AG09309 (cell line): ENCODE data around the gene DIPK1A.

Experiments used
- DNase-seq: peaks from one replicate; pipeline ENCODE4 v3.0.0-alpha.2; 2010; ENCODE audit warnings: low read depth
- H3K4me3 ChIP-seq: 2 replicates; pipeline ENCODE4 v1.5.1; 2011; ENCODE audit warnings: mild to moderate bottlenecking, low read depth, low read length, moderate library complexity; ENCODE audit not compliant: control insufficient read depth
- TF ChIP-seq, protein P1 (sequence below): IDR thresholded peaks from 2 replicates; pipeline ENCODE4 v1.5.1; 2011; ENCODE audit warnings: mild to moderate bottlenecking, low read depth, low read length, inconsistent platforms; ENCODE audit not compliant: insufficient read depth, control insufficient read depth; ENCODE audit errors: missing control alignments

Gene DIPK1A

DNA sequence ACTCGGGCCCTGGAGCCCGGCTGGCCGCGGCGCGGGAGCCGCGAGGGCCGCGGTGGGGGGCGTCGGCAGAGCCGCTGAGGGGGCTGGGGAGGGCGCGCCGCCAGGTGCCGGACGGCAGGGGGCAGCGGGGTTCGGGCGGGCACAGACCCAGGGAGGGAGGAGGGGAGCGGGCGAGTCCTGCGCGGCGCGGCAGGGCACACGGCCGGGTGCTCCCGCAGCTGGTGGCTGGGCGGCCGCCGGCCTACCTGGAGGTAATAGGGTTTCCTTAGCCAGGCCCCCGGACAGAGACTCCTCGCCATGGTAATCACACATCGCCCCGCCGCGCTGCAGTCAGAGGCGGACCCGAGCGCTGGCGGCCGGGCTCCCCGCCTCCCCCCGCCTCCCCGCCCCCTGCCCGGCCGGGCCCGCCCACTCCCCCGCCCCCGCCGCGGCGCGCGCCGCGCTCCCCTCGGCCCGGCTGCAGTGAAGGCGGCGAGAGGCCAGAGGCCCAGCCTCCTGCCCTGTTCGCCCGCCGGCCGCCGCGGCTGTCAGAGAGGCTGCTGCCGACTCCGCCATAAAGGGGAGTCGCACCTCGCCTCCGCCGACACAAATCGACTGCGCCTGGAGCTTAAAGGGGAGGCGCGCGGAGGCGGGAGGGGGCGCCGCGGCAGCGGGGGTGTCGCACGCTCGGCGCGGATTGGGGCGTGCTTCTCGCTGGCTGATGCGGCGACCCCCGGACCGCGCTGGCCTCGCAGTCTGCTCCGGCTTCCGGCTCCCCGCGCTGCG lies at the start of gene DIPK1A:
Gene DIPK1A, minus strand, starts transcription at position 332 of the 765 bp plus-strand sequence. Its CDS starts 33 bp downstream, at position 299.
- no peak for DNase-seq
- TF ChIP-seq, protein P1, sequence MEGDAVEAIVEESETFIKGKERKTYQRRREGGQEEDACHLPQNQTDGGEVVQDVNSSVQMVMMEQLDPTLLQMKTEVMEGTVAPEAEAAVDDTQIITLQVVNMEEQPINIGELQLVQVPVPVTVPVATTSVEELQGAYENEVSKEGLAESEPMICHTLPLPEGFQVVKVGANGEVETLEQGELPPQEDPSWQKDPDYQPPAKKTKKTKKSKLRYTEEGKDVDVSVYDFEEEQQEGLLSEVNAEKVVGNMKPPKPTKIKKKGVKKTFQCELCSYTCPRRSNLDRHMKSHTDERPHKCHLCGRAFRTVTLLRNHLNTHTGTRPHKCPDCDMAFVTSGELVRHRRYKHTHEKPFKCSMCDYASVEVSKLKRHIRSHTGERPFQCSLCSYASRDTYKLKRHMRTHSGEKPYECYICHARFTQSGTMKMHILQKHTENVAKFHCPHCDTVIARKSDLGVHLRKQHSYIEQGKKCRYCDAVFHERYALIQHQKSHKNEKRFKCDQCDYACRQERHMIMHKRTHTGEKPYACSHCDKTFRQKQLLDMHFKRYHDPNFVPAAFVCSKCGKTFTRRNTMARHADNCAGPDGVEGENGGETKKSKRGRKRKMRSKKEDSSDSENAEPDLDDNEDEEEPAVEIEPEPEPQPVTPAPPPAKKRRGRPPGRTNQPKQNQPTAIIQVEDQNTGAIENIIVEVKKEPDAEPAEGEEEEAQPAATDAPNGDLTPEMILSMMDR: peak; percentile 8
- H3K4me3 ChIP-seq: peak within 1 kb of the TSS; percentile 90

DNA sequence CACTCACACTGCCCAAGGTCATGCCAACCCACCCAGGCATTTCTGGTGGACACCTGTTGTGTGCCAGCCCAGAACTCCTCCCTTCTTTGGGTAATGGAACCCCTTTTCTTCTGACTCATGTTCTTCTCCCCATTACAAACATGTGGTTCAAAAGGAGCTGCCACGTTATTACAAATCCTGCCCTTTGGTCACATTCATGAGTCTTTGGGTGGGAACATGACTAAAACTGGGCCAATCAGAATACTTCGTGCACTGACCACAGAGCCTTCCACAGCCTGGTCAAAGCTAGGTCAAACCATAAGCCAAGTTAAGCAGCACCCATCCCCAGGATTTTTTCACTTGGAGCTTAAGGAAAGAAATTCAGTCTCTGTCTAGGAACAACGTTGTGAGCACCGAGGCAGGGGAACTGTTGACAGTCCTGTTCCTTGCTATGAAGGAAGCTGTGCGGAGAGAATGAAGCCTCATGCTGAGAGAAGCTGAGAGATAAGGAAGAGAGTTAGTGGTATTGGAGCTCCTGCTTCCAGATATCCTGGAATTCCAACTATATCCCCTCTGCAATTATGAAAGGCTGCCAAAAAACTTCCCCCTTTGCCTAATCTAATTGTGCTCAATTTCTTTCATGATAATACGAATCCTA lies 46.8 kb upstream of the DIPK1A start:
- no peak for DNase-seq
- TF ChIP-seq, protein P1: no peak

DNA sequence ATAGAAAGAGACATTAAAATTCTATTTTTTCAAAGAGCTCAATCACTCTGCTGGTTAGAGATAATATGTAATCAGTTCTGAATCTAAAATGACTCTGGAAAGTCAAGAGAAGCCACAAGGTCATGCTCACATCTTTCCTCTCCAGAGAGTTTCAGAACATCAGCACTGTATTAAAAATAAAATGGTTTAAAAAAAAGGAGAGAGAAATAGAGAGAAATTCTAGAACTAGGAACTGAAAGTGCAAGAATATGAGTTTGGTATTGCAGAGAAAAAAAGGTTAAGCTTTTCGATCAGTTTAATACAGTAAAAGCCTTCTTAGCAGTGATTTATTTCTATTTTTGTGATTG lies 44.0 kb upstream of the DIPK1A start:
- TF ChIP-seq, protein P1: no peak
- H3K4me3 ChIP-seq: no peak overlapping the region
- no peak for DNase-seq

More for the DNA sequence above, 46.8 kb upstream of the DIPK1A start:
- no peak overlapping the region for H3K4me3 ChIP-seq

DNA sequence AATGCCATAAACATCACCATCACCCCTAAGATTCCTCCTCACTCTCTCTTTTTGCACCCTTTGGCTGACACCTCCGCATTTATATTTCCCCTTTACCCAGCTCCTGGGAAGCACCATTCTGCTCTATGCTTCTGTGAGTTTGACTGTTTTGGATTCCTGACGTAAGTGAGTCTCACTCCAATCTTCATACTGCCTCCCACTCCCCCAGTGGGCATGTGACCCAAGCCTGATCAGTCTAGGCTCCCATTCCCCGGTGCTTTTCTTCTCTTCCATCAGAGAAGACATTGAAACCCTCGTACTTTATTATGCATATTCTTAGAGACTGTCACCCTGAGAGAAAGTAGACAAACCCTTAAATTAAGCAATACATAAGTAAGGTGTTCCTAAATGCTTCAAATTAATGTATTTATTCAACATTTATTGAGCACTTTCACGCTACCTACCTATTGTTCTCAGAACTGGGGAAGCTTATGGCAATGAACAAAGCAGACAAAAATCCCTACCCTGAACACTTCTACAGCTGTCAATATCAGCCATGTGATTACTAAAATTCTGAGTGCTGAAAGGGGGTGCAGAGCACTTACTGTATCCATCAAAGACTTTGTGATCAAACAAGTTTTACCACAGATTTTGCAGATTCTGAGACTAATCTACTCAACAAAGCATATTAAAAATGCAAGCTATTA lies 43.4 kb upstream of the DIPK1A start:
- no peak overlapping the region for H3K4me3 ChIP-seq
- DNase-seq: no peak
- TF ChIP-seq, protein P1: no peak

DNA sequence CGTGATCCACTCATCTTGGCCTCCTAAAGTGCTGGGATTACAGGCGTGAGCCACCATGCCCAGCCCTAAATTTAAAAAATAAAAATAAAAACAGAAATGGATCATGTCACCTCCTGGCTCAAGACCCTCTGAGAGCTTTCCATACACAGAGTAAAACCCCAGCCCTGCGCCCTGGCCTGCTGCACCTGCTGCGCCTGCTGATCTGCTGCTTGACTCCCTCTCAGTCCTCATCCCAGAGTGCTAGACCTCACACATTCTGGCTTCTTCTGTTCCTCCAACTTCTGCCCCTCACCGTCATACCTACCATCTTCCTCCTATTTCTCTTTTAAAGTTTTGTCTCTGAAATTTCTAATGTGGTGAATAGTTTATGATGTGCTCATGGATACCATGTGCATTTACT lies 42.7 kb upstream of the DIPK1A start:
- TF ChIP-seq, protein P1: no peak
- no peak for DNase-seq
- no peak overlapping the region for H3K4me3 ChIP-seq

DNA sequence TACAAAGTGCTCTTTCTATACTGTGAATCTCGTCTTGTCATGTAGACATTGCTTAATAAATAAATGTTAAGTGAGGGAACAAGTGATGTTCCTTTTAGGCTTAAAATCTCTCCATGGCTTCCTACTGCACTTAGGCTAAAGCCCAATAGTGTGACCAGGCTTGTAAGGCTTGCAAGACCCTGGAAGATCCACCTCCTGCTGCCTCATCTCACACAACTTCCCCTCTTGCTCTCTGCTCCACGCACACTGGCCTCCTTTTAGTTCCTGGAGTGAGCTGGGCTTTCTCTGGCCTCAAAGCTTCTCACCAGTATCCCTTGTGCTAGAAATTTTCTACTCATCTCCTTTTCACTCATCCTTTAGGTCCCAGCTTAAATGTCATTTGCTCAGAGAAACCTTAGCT lies 41.5 kb upstream of the DIPK1A start:
- no peak for DNase-seq
- no peak overlapping the region for H3K4me3 ChIP-seq
- TF ChIP-seq, protein P1: no peak
